CD4-positive, alpha-beta T cell treated with Interleukin-4 for 1 hour (primary cell): ENCODE measurements around the gene PHKA1.
A peak's percentile ranks its signal among the peaks of the same experiment; 100 is the strongest.
"Not testable (repeated sequence)": the region's sequence is repeated elsewhere in the genome, so short reads cannot be mapped to it uniquely, and the experiment has no call there.

Experiments used
- DNase-seq, 2 donors: peaks; one replicate each; pipeline ENCODE4 v3.0.0-alpha.2; 2020 to 2022

The PHKA1 gene

DNA sequence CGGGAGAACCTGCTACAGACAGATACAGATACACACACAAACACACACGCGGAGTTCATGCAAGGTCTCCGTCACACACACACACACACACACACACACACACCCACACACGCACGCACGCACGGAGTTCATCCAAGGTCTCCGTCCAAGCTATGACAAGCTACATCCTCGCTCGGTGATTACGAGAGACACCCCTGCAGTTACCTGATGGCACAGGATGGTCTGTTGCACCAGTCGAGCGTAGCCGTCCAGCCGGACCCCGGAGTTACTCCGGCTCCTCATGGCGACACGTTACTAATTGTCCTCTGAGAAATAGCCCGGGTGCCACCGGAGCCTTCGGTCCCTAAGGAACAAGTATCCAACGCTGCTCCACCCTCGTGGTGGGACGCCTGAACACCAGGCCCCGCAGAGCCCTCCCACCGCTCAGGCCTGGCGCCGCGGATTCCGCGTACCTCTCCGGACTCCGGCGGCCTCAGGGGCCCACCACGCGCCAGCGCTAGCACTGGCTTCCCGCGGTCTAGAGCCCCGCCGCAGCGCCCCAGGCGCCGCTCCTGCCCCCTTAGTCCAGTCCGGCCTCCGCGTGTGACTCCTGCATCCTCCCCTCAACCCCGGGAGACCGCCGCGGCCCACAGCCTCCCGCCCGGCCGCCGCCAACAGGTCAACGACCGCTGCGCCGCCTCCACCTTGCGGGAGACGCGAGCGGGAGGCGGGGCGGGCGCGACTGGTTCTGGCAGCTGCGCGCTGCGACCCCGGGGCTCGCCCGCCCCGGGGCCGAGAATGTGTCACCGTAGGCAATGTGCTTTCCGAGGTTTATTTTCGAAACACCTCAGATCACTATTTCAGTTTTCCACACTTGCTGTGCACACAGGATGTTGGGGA, at the start of gene PHKA1:
TSS of gene PHKA1 (minus strand) at position 708 of the 879 bp plus-strand sequence. CDS start at position 282, 426 bp downstream.
- DNase-seq: peak in 1 of 2 donors; percentile 5

GRCh38 chrX:72760454-72760853, 46.3 kb upstream of the PHKA1 start:
- DNase-seq: not testable (repeated sequence)

DNA sequence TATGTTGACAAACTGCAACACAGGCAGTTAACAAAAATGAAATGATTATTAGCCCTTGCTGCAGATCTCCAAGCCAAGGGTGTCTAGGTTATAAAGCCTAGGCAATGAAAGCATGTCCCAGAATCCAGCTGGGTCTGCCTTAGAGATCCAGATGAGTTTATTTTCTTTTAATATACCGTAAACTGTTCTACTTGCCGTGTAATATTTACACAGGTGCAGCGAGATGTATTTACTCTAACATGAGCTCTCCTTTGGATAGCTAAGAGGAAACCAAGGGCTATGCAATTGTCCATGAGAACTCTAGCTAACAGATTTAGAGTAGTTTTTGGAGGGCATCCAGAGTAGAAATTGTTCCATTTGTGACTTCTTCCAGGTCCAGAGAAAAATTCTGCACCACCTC, 34.4 kb upstream of the PHKA1 start:
- not testable (repeated sequence) for DNase-seq

GRCh38 chrX:72745546-72745945, 31.4 kb upstream of the PHKA1 start:
- DNase-seq: not testable (repeated sequence)

GRCh38 chrX:72735561-72735960, 21.5 kb upstream of the PHKA1 start:
- DNase-seq: no peak

GRCh38 chrX:72733636-72734035, 19.5 kb upstream of the PHKA1 start:
- DNase-seq: not testable (repeated sequence)

DNA sequence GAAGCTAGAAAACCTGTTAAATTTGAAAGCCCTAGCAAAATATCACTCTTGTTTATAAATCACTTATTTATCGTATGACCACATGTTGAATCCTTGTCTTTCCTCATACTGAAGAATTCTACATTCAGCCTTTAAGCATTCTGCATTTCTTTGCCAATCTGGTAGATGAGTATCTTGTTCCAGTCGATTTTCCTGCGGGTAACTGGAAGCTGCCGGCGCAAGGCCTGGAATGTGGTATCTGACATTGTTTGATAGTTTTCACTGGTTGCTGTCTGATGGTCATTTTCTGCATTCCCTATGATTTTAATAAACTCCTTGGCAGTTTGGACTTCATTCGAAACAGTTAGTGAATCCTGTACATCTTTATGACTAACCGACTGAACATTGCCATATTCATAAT, 13.7 kb upstream of the PHKA1 start:
- DNase-seq: no peak

DNA sequence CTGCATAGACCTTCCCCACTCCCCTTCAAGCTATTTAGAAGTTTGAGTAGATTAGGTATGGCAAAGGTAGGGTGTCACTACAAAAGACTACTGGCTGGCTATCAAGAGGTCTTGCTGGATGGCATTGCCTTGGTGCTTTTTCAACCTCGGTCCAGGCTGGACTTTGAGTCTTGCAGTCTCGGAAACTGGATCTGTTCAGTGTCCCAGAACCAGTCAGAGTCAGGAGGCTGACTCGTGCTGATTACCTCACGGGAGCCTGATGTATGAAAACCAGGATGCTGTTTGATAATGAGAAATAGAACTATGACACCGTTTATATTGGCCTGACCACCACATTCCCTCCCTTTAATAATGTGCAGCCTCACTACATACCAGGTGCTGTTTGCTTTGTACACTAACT, 2.7 kb upstream of the PHKA1 start:
- no peak for DNase-seq

DNA sequence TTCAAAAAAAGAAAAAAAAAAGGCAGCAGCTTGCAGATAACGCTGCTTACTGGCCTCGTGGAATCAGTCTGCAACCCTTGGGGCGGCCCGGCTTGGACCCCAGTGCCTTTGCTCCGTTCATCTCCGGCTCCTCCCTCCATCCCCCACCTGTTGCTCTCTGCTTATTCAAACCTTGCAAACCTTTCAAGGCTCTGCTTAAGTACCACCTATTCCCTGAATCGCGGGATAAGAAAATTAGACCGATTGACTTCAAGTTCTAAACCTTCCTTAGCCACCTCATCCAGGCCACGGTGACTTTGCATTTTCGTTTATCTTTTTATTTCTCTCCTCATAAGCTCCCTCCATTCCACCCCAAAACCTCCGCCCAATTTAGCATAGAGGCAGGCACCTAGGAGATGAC, 1.4 kb upstream of the PHKA1 start:
- no peak for DNase-seq

GRCh38 chrX:72714478-72714916, 391 bp upstream of the PHKA1 start:
- DNase-seq: no peak

DNA sequence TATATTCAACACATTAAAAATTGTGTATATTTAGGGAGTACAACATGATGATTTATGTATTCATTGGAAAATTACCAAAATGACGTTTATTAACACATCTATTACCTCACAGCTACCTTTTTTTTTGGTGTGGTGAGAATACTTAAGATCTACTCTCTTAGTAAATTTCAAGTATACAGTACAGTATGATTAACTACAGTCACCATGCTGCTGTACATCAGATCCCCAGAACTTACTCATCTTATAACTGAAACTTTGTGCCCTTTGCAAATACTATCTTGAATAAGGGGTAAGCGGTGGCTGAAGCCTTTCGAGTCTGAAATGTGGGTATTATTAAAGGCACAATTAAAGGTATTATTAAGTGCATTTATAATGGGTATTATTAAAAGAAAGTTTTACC, 976 bp downstream of the PHKA1 start:
- DNase-seq: no peak

- no peak for DNase-seq
Observed at GRCh38 chrX:72712094-72712755, 1.9 kb downstream of the PHKA1 start.

DNA sequence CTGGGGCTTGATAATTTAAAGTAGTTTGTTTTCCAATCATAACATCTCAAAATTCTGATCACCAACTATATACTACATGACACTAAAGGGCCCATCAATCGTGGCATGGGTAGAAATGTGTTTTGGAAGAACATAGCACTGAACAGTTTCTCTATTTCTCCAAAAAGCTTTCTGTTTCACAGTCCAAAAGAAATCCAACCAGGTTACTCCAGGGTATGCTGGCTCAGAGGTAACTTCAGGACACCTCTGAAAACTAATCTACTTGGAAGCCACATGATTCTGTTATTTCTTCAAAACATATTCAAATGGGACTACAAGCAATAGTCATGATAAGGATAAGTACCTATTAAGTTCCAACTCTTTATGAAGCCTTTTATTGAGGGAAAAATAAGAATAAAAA, 8.3 kb downstream of the PHKA1 start:
- DNase-seq: no peak

DNA sequence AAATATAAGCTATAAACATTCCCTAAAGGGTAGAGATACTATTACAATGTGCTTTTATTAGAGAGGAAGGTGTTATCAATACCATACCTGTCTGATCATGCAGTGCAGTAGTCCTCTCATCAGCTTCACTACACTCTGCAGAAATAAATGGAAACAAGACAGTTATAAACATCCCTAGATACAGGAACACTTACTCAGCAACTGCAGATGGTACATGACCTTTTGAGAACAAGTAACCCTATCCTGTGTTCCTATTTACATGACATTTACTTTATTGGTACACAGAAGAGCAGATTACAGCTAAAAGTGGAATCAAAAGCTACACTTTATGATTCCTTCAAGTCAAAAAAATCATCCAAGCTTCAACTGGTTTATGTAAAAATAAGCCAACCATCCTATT, 9.0 kb downstream of the PHKA1 start:
- DNase-seq: no peak

GRCh38 chrX:72694170-72694569, 19.9 kb downstream of the PHKA1 start:
- DNase-seq: no peak

DNA sequence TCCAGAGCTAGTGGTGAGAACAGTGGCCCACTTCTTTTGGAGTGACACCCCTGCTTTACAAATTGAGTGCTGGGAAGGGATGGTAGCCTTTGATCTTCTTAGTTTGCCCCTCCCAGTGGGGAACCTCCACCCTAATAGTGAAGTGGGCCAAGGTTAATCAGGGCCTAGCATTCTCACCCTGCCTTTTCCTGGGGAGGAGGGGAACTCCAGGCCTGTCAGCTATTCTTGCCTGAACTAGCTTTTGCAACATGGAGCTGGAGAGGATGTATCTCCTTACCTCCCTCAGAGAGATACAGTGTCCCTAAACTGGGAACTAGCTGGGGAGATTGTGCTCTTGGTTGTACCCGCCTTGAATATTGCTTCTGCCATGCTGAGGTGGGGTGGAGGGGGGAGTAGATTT, 20.6 kb downstream of the PHKA1 start:
- no peak for DNase-seq

DNA sequence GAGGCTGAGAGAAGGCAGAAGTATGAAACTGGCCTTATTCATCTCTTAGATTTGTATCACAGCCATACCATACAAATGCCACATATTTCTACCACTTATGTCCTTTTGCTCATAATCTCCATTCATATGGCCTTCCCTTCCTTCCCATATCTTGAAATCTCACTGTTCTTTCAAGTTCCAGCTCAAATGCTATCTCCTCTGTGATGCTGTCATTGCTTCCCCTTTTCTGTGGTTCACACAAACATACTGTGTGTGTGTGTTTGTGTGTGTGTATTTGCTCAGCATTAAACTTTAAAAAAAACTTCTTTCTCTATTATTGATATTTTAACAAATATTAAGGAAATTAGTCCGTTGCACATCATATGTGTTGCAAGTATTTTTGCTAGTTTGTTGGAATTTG, 26.7 kb downstream of the PHKA1 start:
- DNase-seq: no peak

- no peak for DNase-seq
Observed at GRCh38 chrX:72685810-72686456, 28.2 kb downstream of the PHKA1 start.

DNA sequence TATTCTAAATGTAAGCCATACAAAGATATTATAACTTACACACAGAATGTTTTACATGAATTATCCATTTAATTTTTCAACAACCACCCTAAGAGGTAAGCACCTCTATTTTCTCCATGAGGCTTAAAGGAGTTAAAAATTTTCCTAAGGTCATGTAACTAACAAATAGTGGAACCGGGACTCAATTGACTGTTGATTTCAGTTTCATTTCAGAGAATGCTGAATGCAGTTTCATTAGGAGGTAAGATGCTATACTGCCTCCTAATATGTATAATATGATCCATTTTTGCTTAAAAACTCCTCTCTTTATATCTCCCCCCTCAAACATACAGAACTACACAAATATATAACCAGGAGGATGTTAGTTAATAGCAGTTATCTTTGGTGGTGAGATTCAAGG, 29.1 kb downstream of the PHKA1 start:
- no peak for DNase-seq

GRCh38 chrX:72683631-72684030, 30.5 kb downstream of the PHKA1 start:
- no peak for DNase-seq

DNA sequence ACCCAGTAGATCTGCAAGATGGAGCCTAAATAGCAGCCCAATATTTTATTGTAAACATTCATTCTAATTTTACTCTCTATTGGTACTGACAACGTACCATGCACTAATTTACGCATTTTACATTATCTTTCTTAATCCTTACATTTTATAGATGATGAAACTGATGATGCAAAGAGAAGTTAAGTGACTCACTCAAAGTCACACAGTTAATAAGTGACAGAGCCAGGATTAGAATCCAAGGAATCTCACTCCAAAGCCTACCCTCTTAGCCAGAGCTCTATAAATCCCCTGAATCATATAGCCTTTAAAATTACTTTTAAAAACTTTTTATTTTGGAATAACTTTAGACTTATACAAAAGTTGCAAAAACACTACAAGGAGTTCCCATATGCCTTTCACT, 37.6 kb downstream of the PHKA1 start:
- no peak for DNase-seq

GRCh38 chrX:72673951-72674350, 40.2 kb downstream of the PHKA1 start:
- not testable (repeated sequence) for DNase-seq

DNA sequence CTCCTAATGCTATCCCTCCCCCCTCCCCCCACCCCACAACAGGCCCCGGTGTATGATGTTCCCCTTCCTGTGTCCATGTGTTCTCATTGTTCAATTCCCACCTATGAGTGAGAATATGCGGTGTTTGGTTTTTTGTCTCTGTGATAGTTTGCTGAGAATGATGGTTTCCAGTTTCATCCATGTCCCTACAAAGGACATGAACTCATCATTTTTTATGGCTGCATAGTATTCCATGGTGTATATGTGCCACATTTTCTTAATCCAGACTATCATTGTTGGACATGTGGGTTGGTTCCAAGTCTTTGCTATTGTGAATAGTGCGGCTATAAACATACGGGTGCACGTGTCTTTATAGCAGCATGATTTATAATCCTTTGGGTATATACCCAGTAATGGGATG, 44.6 kb downstream of the PHKA1 start:
- not testable (repeated sequence) for DNase-seq

DNA sequence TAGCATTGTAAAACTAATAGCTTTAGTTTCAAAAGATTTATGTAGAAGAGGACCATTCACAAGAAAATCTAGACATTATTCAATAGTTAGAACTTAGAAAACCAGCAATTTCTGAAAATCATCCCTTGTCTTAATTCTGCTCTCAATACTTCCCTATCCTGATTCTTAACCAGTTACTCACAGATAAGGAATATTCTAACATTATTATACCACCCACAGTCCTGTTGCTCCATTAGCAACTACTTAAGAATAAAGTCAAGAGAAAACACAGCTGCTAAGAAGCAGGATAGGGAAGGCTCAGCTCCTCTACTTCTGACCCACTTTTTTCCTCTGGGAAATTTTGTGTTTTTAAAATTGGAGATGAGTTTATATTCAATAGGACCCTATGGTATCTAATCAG, 47.7 kb downstream of the PHKA1 start:
- no peak for DNase-seq
